Progenitor cell of endocrine pancreas (in vitro differentiated cells): Measurements from ENCODE around the gene DNAJA2. TPM values are rescaled to one million over a fixed set of nuclear protein-coding genes. Genes with fewer than 3 reads are reported as not detected.

Experiments used
- DNase-seq: peaks from one replicate; pipeline ENCODE4 v3.0.0; 2021; ENCODE audit warnings: low spot score; ENCODE audit not compliant: unreplicated experiment
- H3K27ac Mint-ChIP-seq: 2 replicates; pipeline ENCODE4 v1.8.0; 2021; ENCODE audit warnings: mild to moderate bottlenecking, moderate library complexity, mixed read lengths
- H3K27me3 Mint-ChIP-seq: 2 replicates; pipeline ENCODE4 v1.8.0; 2021; ENCODE audit warnings: mixed read lengths
- H3K36me3 Mint-ChIP-seq: 2 replicates; pipeline ENCODE4 v1.8.0; 2022; ENCODE audit warnings: mixed read lengths; ENCODE audit not compliant: insufficient read depth
- H3K4me1 Mint-ChIP-seq: 2 replicates; pipeline ENCODE4 v1.8.0; 2021; ENCODE audit warnings: low read depth, mixed read lengths
- H3K4me3 Mint-ChIP-seq: 2 replicates; pipeline ENCODE4 v1.8.0; 2021; ENCODE audit warnings: low read depth, mild to moderate bottlenecking, moderate library complexity, mixed read lengths
- H3K9me3 Mint-ChIP-seq: 2 replicates; pipeline ENCODE4 v1.8.0; 2021; ENCODE audit warnings: low read depth, mixed read lengths
- CTCF ChIP-seq: fragments of 200-600 bp; sonication (generic); IDR thresholded peaks from one replicate; pipeline ENCODE4 v1.5.0; 2021; ENCODE audit warnings: antibody characterized with exemption, mild to moderate bottlenecking; ENCODE audit not compliant: unreplicated experiment
- total RNA-seq: library from RNA; stranded (reverse); gene quantifications from 2 replicates; pipeline ENCODE4 v1.2.1, GENCODE V29; 2021

Gene DNAJA2
- total RNA-seq, 1 donor from 2014 or later, result 63.7 TPM

- no peaks in the 10 kb centered on the region for H3K36me3 Mint-ChIP-seq
- H3K27me3 Mint-ChIP-seq, result no peaks in the 10 kb centered on the region
- no peak for DNase-seq
- no peaks in the 10 kb centered on the region for H3K4me1 Mint-ChIP-seq
- no peaks in the 10 kb centered on the region for H3K9me3 Mint-ChIP-seq
- H3K27ac Mint-ChIP-seq, result no peak overlapping the region
- H3K4me3 Mint-ChIP-seq, result no peak overlapping the region
- TF ChIP-seq CTCF, result no peak
Measured at GRCh38 chr16:46997844-46998243, 24.4 kb upstream of the DNAJA2 start.

GRCh38 chr16:46996952-46997458 lies 23.5 kb upstream of the DNAJA2 start:
- no peak for DNase-seq
- no peaks in the 10 kb centered on the region for H3K9me3 Mint-ChIP-seq
- no peak for TF ChIP-seq CTCF
- no peaks in the 10 kb centered on the region for H3K36me3 Mint-ChIP-seq
- H3K27me3 Mint-ChIP-seq, result no peaks in the 10 kb centered on the region
- no peak overlapping the region for H3K27ac Mint-ChIP-seq
- H3K4me3 Mint-ChIP-seq, result no peak overlapping the region
- no peaks in the 10 kb centered on the region for H3K4me1 Mint-ChIP-seq

- H3K9me3 Mint-ChIP-seq, result peaks cover 3% of the 10 kb centered on the region
- H3K4me1 Mint-ChIP-seq, result no peaks in the 10 kb centered on the region
- H3K36me3 Mint-ChIP-seq, result no peaks in the 10 kb centered on the region
- TF ChIP-seq CTCF, result no peak
- DNase-seq, result no peak
- H3K27me3 Mint-ChIP-seq, result no peaks in the 10 kb centered on the region
- no peak overlapping the region for H3K27ac Mint-ChIP-seq
- H3K4me3 Mint-ChIP-seq, result no peak overlapping the region
Measured at GRCh38 chr16:46996391-46996790, 22.9 kb upstream of the DNAJA2 start.

GRCh38 chr16:46991729-46992704 lies 18.5 kb upstream of the DNAJA2 start:
- no peaks in the 10 kb centered on the region for H3K27me3 Mint-ChIP-seq
- no peak overlapping the region for H3K4me3 Mint-ChIP-seq
- no peak for TF ChIP-seq CTCF
- no peak for DNase-seq
- H3K27ac Mint-ChIP-seq, result no peak overlapping the region
- no peaks in the 10 kb centered on the region for H3K36me3 Mint-ChIP-seq
- H3K9me3 Mint-ChIP-seq, result peaks cover 4% of the 10 kb centered on the region
- no peaks in the 10 kb centered on the region for H3K4me1 Mint-ChIP-seq

GRCh38 chr16:46986896-46987295 lies 13.4 kb upstream of the DNAJA2 start:
- Mint-ChIP-seq H3K27me3 (no peaks in the 10 kb centered on the region), H3K4me1 (no peaks in the 10 kb centered on the region), H3K27ac (no peak overlapping the region), H3K36me3 (no peaks in the 10 kb centered on the region), H3K9me3 (peaks cover 4% of the 10 kb centered on the region), H3K4me3 (no peak overlapping the region)
- no peak for TF ChIP-seq CTCF
- DNase-seq, result no peak
